ENCODE measurements around the gene UBE2E2. TPM values are rescaled to one million over a fixed set of nuclear protein-coding genes. Genes with fewer than 3 reads are reported as not detected.

UBE2E2 gene
- total RNA-seq, 3 donors from 2014 or later: 31.5 to 96.2 (median 59.7) TPM

- TF ChIP-seq POLR2A (IDR thresholded peaks at IDR 0.05) (no peak), CTCF (IDR thresholded peaks at IDR 0.05) (no peak), POLR2AphosphoS5 (IDR thresholded peaks at IDR 0.05) (no peak)
- intact Hi-C loops (cut with DNase I; ENCODE audit: low total_unique reads): no loop called here
- no peaks in the 10 kb centered on the region for H3K36me3 ChIP-seq
- DNase-seq (ENCODE audit: low spot score in 2 of 2): no peak
- no peaks in the 10 kb centered on the region for H3K9me3 ChIP-seq
- no peak overlapping the region for H3K4me3 ChIP-seq
- H3K4me1 ChIP-seq: no peaks in the 10 kb centered on the region
- H3K27me3 ChIP-seq: no peaks in the 10 kb centered on the region
- H3K27ac ChIP-seq: no peak overlapping the region
Observed at GRCh38 chr3:23396746-23397145, 193.6 kb downstream of the UBE2E2 start.

- no peaks in the 10 kb centered on the region for H3K4me1 ChIP-seq
- no peak for DNase-seq (ENCODE audit: low spot score in 2 of 2)
Observed at GRCh38 chr3:23399221-23399620, 196.1 kb downstream of the UBE2E2 start.

GRCh38 chr3:23402728-23403492 lies 199.8 kb downstream of the UBE2E2 start:
- H3K27ac ChIP-seq: no peak overlapping the region
- no peaks in the 10 kb centered on the region for H3K9me3 ChIP-seq
- intact Hi-C loops (cut with DNase I; ENCODE audit: low total_unique reads): no loop called here
- DNase-seq (ENCODE audit: low spot score in 2 of 2): no peak
- no peaks in the 10 kb centered on the region for H3K27me3 ChIP-seq
- no peak for TF ChIP-seq CTCF (IDR thresholded peaks at IDR 0.05)
- TF ChIP-seq POLR2A (IDR thresholded peaks at IDR 0.05): no peak
- TF ChIP-seq POLR2AphosphoS5 (IDR thresholded peaks at IDR 0.05): no peak
- no peaks in the 10 kb centered on the region for H3K36me3 ChIP-seq
- no peak overlapping the region for H3K4me3 ChIP-seq
- H3K4me1 ChIP-seq: no peaks in the 10 kb centered on the region

More at GRCh38 chr3:23399221-23399620, 196.1 kb downstream of the UBE2E2 start:
- H3K27me3 ChIP-seq: no peaks in the 10 kb centered on the region
- intact Hi-C loops (cut with DNase I; ENCODE audit: low total_unique reads): no loop called here
- TF ChIP-seq CTCF (IDR thresholded peaks at IDR 0.05) (no peak), POLR2A (IDR thresholded peaks at IDR 0.05) (no peak), POLR2AphosphoS5 (IDR thresholded peaks at IDR 0.05) (no peak)
- H3K27ac ChIP-seq: no peak overlapping the region
- H3K4me3 ChIP-seq: no peak overlapping the region
- H3K36me3 ChIP-seq: no peaks in the 10 kb centered on the region
- H3K9me3 ChIP-seq: no peaks in the 10 kb centered on the region

GRCh38 chr3:23404246-23404645 lies 201.1 kb downstream of the UBE2E2 start:
- Histone ChIP-seq H3K27me3 (no peaks in the 10 kb centered on the region), H3K27ac (no peak overlapping the region), H3K36me3 (no peaks in the 10 kb centered on the region), H3K4me3 (no peak overlapping the region), H3K9me3 (no peaks in the 10 kb centered on the region), H3K4me1 (no peaks in the 10 kb centered on the region)
- TF ChIP-seq CTCF (IDR thresholded peaks at IDR 0.05): no peak
- intact Hi-C loops (cut with DNase I; ENCODE audit: low total_unique reads): no loop called here
- DNase-seq (ENCODE audit: low spot score in 2 of 2): no peak

GRCh38 chr3:23405081-23405480 lies 202.0 kb downstream of the UBE2E2 start:
- intact Hi-C loops (cut with DNase I; ENCODE audit: low total_unique reads): no loop called here

More at GRCh38 chr3:23405081-23405480, 202.0 kb downstream of the UBE2E2 start:
- H3K27ac ChIP-seq: no peak overlapping the region
- no peaks in the 10 kb centered on the region for H3K27me3 ChIP-seq
- no peak for TF ChIP-seq POLR2A (IDR thresholded peaks at IDR 0.05)
- no peak for TF ChIP-seq CTCF (IDR thresholded peaks at IDR 0.05)
- TF ChIP-seq POLR2AphosphoS5 (IDR thresholded peaks at IDR 0.05): no peak
- H3K9me3 ChIP-seq: no peaks in the 10 kb centered on the region
- DNase-seq (ENCODE audit: low spot score in 2 of 2): no peak
- no peak overlapping the region for H3K4me3 ChIP-seq
- no peaks in the 10 kb centered on the region for H3K36me3 ChIP-seq
- no peaks in the 10 kb centered on the region for H3K4me1 ChIP-seq
